ENCODE results near the gene APLNR. TPM values are rescaled to one million over a fixed set of nuclear protein-coding genes. Genes with fewer than 3 reads are reported as not detected.

APLNR gene
- total and polyA plus RNA-seq, 2 experiments from 2014 or later, result 0.18 TPM; not detected in 1

DNA sequence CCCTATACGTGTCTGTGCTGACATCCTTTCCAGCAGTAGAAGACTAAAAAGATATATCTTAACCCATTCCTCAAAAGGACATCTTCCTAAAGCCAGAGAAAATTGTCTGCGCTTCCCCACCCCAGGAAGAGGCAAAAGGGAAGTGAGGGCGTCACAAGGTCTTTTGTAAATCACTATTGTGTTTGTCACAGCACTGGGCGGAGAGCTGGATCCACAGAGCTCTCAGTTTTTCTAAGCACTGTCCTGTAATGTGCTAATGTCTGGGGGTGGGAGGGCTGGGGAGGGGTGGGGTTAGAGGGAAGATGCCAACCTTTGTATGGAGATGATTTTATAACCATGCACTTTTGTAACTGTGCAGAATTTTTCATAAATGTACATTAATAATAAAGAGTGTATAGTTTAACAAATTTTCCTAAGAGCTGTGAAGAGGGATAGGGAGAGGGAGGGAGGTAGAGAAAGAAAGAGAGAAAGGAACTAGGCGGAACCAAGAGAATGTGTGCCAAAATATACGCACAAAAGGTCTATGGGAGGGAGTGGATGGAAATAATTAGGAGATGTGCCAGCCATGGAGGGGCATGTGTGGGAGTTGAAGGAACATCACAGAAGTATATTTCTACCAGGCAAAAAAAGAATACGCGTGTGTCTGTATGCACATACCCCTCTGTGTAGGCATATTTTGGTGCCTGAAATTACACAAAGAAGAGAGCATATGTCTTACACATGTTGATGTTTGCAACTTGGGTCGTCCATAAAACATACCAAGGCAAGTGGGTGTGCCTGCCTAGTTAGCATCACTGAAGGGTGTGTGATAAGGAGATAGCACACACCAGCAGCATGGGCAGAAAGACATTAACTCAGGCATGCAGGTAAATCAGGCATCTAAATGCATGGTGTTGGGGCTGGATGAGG is 45.5 kb downstream of the APLNR start:
- 15 to 19% methylated on average over 9 of the region's 9 CpGs for WGBS, 2 experiments (ENCODE audit: low coverage in 1 of 2, low lambda C conversion rate in 2 of 2, missing lambda C conversion rate in 2 of 2)
- DNase-seq, result no peak
- no peaks in the 10 kb centered on the region for H4K20me1 ChIP-seq (ENCODE audit: insufficient read depth)

GRCh38 chr11:57190548-57190947 is 46.5 kb downstream of the APLNR start:
- Histone ChIP-seq H3K4me3 (no peak overlapping the region), H4K20me1 (ENCODE audit: insufficient read depth) (no peaks in the 10 kb centered on the region), H3K9me3 (ENCODE audit: low read depth) (no peaks in the 10 kb centered on the region), H3K9me2 (ENCODE audit: insufficient read depth) (no peaks in the 10 kb centered on the region), H3F3A (ENCODE audit: insufficient read depth) (no peaks in the 10 kb centered on the region), H3K4me2 (ENCODE audit: unreplicated experiment) (no peak overlapping the region), H3K4me1 (ENCODE audit: insufficient read depth) (no peaks in the 10 kb centered on the region), H3K36me3 (ENCODE audit: low read depth) (no peaks in the 10 kb centered on the region), H3K79me2 (ENCODE audit: insufficient read depth) (no peaks in the 10 kb centered on the region), H2AFZ (no peak overlapping the region), H3K9ac (no peak overlapping the region), H3K27me3 (replicated peaks; ENCODE audit: insufficient read depth) (peaks cover 14% of the 10 kb centered on the region), H3K27ac (no peak overlapping the region)
- DNase-seq, result no peak
- in situ Hi-C loops (cut with MboI), result no loop called here
- 74 to 85% methylated on average over 4 of the region's 4 CpGs for WGBS, 2 experiments (ENCODE audit: low coverage in 1 of 2, low lambda C conversion rate in 2 of 2, missing lambda C conversion rate in 2 of 2)
- TF ChIP-seq EZH2phosphoT487 (IDR thresholded peaks at IDR 0.05; ENCODE audit: insufficient read depth, low read depth) (no peak), EZH2 (IDR thresholded peaks at IDR 0.05; ENCODE audit: insufficient read depth, poor library complexity, severe bottlenecking) (no peak)

More for the DNA sequence above, 45.5 kb downstream of the APLNR start:
- H3K4me2 ChIP-seq (ENCODE audit: unreplicated experiment), result no peak overlapping the region
- no peaks in the 10 kb centered on the region for H3K79me2 ChIP-seq (ENCODE audit: insufficient read depth)
- no peaks in the 10 kb centered on the region for H3K9me2 ChIP-seq (ENCODE audit: insufficient read depth)
- H3K9me3 ChIP-seq (ENCODE audit: low read depth), result no peaks in the 10 kb centered on the region
- H3K9ac ChIP-seq, result no peak overlapping the region
- H3K36me3 ChIP-seq (ENCODE audit: low read depth), result no peaks in the 10 kb centered on the region
- H3K4me3 ChIP-seq, result no peak overlapping the region
- peaks cover 15% of the 10 kb centered on the region for H3K27me3 ChIP-seq (replicated peaks; ENCODE audit: insufficient read depth)
- TF ChIP-seq EZH2 (IDR thresholded peaks at IDR 0.05; ENCODE audit: insufficient read depth, poor library complexity, severe bottlenecking) (no peak), EZH2phosphoT487 (IDR thresholded peaks at IDR 0.05; ENCODE audit: insufficient read depth, low read depth) (no peak)
- no peaks in the 10 kb centered on the region for H3K4me1 ChIP-seq (ENCODE audit: insufficient read depth)
- no peak overlapping the region for H3K27ac ChIP-seq
- H2AFZ ChIP-seq, result no peak overlapping the region
- H3F3A ChIP-seq (ENCODE audit: insufficient read depth), result no peaks in the 10 kb centered on the region
- in situ Hi-C loops (cut with MboI), result no loop called here

Other genes starting within 250 kb of the APLNR start
- gene OR5AK2, start 248.3 kb downstream of the APLNR start, total RNA-seq (2014; rRNA removed; shearing (Covaris generic)), result not detected in 2 replicates
- not detected in 2 replicates for gene OR5AK2, start 248.3 kb downstream of the APLNR start, polyA plus RNA-seq (2016; fragmentation: Nextera tagmentation; extraction: Ambion mirVana)
- not detected in 2 replicates for gene LRRC55, start 55.3 kb downstream of the APLNR start, total RNA-seq (2014; rRNA removed; shearing (Covaris generic))
- not detected in 2 replicates for gene LRRC55, start 55.3 kb downstream of the APLNR start, polyA plus RNA-seq (2016; fragmentation: Nextera tagmentation; extraction: Ambion mirVana)
- gene TNKS1BP1, start 87.7 kb upstream of the APLNR start, total RNA-seq (2014; rRNA removed; shearing (Covaris generic)), result 89.7 and 92.1 TPM in 2 replicates
- gene TNKS1BP1, start 87.7 kb upstream of the APLNR start, polyA plus RNA-seq (2016; fragmentation: Nextera tagmentation; extraction: Ambion mirVana), result 88.2 and 88.8 TPM in 2 replicates
- gene SSRP1, start 98.6 kb upstream of the APLNR start, total RNA-seq (2014; rRNA removed; shearing (Covaris generic)), result 69.2 and 76.2 TPM in 2 replicates
- gene SSRP1, start 98.6 kb upstream of the APLNR start, polyA plus RNA-seq (2016; fragmentation: Nextera tagmentation; extraction: Ambion mirVana), result 29.3 and 32.9 TPM in 2 replicates
- not detected in 2 replicates for gene P2RX3, start 101.1 kb upstream of the APLNR start, total RNA-seq (2014; rRNA removed; shearing (Covaris generic))
- 0.10 TPM in 1 of 2 replicates, not detected in the other for gene P2RX3, start 101.1 kb upstream of the APLNR start, polyA plus RNA-seq (2016; fragmentation: Nextera tagmentation; extraction: Ambion mirVana)
- not detected in 2 replicates for gene PRG3, start 143.9 kb upstream of the APLNR start, total RNA-seq (2014; rRNA removed; shearing (Covaris generic))
- gene PRG3, start 143.9 kb upstream of the APLNR start, polyA plus RNA-seq (2016; fragmentation: Nextera tagmentation; extraction: Ambion mirVana), result not detected in 2 replicates
- 0.51 and 2.2 TPM in 2 replicates for gene PRG2, start 153.4 kb upstream of the APLNR start, total RNA-seq (2014; rRNA removed; shearing (Covaris generic))
- 2.6 and 2.8 TPM in 2 replicates for gene PRG2, start 153.4 kb upstream of the APLNR start, polyA plus RNA-seq (2016; fragmentation: Nextera tagmentation; extraction: Ambion mirVana)
- 23.2 and 57.7 TPM in 2 replicates for gene SLC43A3, start 189.9 kb upstream of the APLNR start, total RNA-seq (2014; rRNA removed; shearing (Covaris generic))
- 33.3 and 33.4 TPM in 2 replicates for gene SLC43A3, start 189.9 kb upstream of the APLNR start, polyA plus RNA-seq (2016; fragmentation: Nextera tagmentation; extraction: Ambion mirVana)
- 0.32 TPM in 1 of 2 replicates, not detected in the other for gene RTN4RL2, start 223.3 kb upstream of the APLNR start, total RNA-seq (2014; rRNA removed; shearing (Covaris generic))
- gene RTN4RL2, start 223.3 kb upstream of the APLNR start, polyA plus RNA-seq (2016; fragmentation: Nextera tagmentation; extraction: Ambion mirVana), result 0.80 and 1.1 TPM in 2 replicates